ENCODE data around the gene CEP104.

The CEP104 gene

GRCh38 chr1:3762873-3763228, 94.2 kb downstream of the CEP104 start:
- no peak for DNase-seq (ENCODE audit: low read depth)

GRCh38 chr1:3762151-3762872, 94.7 kb downstream of the CEP104 start:
- DNase-seq (ENCODE audit: low read depth), result no peak

Measured in stimulated activated CD8-positive, alpha-beta memory T cell treated with anti-CD3 and anti-CD28 coated beads, Interleukin-7, amount 100 ng/mL, for 24 hours (primary cell).